GM21528 (cell line): Measurements from ENCODE around the gene PRKD1.

Experiments used
- ATAC-seq: cut with Tn5 transposase; IDR thresholded peaks from one replicate; pipeline ENCODE4 v1.9.1; 2021; ENCODE audit warnings: mild to moderate bottlenecking, moderate library complexity; ENCODE audit not compliant: unreplicated experiment, low FRiP score

PRKD1 gene

DNA sequence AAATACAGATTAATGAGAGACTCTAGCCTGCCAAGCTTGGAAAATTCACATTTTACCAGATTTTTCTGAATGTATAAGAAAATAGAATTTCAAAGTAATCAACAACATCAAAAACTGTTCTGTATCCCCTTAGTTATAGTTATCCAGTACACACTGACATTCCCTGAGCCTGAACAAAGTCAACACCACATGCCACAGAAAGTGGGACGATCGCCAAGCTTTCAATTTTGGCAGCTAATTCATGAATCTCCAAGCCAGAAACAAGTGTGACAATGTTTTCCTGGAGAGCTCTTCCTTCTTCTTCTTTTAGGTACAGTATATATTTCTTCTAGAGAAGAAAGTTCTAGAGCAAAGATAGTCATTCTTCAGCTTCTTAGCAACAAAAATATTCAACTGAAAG, 290.2 kb downstream of the PRKD1 start:
- ATAC-seq, result no peak

DNA sequence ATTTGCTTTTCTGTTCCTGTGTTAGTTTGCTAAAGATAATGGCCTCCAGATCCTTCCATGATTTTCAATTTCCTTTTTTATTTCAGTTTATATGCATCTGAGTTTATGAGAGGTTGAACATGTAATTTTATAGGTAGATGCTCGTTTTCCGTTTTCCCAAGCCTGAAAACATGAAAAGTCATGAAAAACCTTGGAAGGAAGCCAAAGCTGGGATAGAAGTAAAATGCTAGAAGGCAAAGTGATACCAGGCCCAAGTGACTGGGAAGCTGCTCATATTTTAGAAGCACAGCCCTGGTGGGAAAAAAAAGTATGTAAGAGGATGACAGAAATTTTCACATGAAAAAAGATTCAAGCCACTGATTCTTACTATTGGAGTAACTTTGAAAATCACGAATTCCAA, 290.8 kb downstream of the PRKD1 start:
- no peak for ATAC-seq

DNA sequence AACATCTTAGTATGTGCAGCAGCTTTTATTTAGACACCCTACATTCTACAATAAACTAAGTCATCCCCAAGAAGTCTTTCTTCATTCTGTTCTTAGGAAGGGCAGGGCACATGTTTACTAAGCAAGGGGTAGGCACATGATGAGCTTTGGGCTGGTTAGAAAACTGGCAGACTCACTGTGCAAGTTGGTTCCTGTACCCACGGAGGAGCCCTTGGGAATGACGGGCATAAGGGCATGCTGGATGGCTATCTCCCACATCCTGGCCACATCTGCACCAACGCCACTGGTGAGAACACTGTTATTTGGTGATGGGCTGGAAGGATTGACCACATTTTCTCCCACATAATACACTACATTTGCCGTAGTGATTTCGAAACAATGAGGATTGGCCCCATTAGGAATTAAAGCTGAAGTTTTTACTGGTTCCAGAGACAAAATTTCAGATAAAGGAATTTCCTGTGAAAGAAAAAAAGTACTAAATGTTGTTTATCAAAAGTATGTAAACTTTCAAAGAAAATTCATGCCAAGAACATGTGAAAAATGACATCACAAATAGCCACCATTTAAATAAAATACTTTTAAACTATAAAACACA, 297.0 kb downstream of the PRKD1 start:
- no peak for ATAC-seq

DNA sequence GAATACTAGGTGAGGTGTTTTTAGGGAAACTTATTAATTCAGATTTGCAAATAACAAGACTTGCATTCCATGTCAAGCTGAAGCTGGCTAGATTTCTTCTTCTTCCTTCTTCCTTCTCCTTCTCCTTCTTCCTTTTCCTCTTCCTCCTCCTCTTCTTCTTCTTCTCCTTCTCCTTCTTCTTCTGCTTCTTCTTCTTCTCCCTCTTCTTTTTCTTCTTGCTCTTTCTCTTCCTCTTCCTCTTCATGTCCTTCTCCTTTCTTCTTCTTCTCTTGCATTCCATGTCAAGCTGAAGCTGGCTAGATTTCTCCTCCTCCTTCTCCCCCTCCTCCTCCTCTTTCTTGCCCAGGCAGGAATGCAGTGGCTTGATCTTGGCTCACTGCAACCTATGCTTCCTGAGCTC, 297.8 kb downstream of the PRKD1 start:
- ATAC-seq, result no peak

DNA sequence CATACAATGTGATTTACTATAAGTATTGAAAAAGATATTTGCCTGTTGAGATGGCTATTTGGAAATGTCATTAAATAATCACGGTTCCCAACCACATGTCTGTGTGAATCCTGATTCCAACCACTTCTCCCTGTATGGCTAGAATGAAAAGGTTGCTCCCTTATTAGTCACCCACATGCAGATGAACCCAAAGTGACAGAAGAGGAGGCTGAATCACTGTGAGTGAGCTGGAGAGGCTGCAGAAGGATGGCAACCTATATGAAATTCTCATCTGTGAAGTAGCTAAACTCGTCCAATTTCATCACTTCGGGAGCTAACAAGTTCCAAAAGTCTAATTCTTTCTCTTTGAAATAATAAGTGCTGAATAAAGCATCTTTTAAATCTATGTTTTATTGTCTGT, 300.5 kb downstream of the PRKD1 start:
- ATAC-seq, result no peak

DNA sequence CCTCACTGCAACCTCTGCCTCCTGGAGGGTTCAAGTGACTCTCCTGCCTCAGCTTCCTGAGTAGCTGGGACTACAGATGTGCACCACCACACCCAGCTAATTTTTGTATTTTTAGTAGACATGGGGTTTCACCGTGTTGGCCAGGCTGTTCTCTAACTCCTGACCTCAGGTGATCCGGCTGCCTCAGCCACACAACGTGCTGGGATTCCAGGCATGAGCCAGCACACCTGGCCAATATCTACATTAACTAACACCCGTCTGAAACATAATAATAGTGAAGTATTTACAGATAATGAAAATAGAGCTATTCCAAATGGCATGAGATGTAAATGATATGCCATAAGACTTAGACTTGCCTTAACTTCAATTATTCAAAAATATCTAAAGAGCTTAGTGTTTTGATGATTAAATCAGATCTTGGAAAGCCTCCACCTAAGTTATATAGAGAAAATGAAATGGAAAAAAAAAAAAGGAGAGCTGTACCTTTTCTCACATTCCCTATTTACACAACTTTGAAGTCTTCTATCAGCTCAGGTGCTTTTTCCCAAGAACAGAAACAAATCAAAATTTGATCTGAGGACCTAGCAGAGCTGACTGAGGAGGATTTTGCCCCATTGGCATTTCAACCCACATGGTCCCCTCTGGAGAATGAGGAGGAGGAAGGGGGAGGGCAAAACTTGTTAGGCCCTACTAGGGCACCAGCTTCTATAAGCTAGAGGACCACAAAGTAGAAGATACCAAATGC, 309.2 kb downstream of the PRKD1 start:
- ATAC-seq, result no peak

DNA sequence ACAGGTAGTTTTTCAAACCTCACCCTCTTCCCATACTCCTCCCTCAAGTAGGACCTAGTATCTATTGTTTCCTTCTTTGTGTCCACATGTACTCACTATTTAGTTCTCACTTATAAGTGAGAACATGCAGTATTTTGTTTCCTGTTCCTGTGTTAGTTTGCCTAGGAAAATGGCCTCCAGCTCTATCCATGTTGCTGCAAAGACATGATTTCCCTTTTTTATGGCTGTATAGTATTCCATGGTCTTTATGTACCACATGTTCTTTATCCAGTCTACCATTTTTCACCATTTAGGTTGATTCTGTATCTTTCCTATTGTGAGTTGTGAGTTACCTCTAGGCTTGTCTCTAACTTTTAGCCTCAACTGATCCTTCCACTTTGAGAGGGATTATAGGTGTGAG, 310.7 kb downstream of the PRKD1 start:
- no peak for ATAC-seq

DNA sequence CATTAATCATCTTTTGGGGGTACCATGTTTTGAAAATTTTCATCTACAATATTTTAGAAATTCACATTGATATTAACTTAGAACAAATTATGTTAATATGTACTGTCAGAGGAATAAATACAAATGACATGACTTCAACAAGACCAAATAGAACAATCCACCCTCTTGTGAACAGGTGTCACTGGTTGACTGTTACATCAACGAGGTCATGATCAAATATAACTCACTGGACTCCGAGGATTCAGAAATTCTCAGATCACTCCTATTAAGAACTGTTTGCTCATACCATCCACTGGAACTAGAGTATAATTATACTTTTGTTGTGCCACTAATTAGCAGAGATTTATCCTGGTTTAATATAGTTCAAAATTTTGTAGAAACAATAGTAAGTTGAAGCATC, 318.8 kb downstream of the PRKD1 start:
- no peak for ATAC-seq

DNA sequence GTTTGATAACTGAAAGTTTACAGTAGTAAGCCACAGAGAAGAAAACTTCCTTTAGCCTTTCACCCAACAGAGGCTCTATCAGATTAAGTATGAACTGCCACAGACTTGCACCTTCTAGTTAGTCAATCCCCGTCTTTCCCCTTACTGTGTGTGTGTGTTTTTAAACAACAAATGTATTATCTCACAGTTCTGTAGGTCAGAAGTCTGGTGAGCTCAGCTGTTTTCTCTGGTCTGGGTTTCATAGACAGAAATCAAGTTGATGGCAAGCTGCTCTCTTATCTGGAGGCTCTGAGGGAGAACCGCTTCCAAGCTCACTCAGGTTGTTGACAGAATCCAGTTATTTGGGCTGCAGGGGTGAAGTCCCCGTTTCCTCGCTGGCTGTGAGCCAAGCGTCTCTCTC, 320.5 kb downstream of the PRKD1 start:
- ATAC-seq, result no peak

DNA sequence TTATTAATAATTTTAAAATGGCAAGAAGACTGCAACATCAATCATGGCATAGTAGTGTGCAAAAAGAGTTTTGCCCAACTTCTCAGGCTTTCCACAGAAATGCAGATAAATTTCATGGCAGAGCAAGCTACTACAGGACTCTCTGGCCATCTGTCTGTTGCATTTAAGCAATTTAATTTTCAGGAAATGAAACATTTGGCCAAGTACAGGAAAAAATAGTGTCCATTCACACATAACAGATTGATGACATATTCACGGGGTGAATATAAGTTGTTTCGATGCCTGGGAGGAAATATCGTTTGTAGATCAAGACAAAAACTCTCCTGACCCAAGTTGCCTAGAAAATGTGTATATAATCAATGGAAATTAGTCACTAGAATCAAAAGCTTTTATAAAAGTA, 324.0 kb downstream of the PRKD1 start:
- no peak for ATAC-seq

DNA sequence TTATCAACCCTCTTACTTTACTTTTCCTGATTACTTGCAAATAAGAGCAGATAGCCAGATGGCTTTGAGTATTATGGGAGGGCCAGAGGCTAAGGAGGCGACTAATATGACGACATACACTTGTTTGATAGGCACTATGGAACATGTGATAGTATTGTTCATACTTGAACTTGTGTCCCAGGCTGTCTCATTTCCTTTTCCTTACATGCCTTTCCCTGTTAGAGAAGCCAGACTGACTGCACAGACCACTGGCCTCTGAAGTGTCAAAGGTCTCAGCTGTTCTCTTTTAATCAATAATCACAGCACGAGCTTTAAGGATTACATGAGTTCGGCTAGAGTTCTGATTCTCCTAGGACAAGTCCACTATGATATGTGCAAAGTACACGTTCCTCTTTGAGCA, 326.0 kb downstream of the PRKD1 start:
- no peak for ATAC-seq

DNA sequence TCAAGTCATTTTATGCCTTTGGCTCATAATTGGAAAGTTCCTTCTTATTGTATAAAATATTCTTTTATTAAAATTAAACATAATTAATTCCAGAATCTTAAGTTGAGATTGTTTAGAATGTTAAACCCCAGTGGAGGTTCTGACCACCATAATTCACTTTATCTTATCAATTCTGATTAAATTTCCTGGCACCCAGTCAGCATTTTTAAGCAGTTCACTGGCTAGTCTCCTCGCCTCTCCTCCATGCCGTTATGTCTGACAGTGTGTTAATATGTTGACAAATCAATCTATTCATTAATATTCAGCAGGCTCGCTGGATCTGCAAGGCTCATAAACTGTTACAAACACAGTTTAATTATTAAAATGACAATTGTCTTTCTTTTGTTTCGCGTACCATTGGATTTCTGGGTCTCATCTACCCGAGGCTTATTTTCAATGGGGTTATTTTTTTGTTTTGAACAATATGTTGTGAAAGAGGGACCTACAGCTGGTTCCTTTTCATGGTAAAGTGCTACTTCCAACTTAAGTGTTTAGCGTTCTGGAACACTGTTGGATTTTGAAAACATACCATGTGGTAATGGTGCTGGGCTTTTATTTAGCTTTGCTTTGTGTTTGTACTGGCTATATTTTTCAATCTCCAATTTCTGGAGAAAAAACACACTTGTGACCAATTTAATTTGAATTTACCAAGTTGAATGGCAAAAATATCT, 339.7 kb downstream of the PRKD1 start:
- no peak for ATAC-seq

DNA sequence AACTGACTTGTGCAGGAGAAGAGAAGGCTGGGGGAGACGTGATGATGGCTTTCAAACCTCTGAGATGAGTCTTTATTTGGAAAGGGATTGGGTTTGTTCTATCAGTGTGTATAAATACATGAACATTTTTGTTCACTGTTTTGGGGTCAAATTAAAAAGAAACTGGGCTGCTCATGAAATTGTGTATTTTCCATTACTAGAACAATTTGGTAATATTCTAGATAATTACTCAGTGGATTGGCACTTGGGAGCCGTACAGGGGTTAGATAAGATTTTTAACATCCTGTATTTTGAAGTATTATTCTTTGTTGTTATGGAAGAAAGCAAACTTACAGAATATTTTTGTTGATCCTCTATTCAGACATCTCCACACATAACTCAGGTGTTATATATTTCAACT, 340.6 kb downstream of the PRKD1 start:
- ATAC-seq, result no peak

DNA sequence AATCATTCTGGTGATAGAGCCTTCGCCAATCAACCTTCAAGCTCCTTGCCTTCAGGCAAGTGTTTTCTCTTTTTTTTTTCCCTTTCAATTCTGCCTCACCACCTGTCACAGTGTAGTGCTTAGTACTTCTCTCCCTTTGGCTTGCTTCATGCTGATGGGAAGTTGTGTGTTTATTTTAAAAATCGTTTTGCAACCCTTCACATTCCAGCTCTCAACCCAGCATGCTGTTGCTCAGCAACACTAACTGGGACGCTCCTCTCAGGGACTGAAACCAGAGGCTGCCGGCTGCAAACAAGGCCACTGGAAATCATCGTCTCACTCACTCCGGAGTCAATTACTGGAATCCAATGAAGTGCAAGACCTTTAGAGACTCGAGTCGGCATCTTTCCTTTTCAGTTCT, 342.7 kb downstream of the PRKD1 start:
- ATAC-seq, result no peak

DNA sequence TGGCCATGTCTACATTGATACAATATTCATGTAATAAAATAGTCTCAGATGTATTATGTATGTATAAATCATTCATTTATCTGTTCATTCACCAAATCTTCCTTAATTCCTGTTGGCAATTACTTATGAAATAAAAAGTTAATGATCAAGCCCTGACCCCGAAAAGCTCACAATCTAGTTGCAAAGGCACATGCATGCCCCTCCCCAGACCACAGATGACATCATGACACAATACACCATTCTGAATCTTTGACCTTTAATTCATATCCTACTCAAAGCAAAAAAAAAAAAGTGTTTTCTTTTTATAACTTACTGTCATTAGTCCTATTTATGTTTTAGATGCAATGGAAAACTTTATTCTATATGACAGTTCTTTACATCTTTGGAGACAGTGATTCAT, 346.9 kb downstream of the PRKD1 start:
- ATAC-seq, result no peak

DNA sequence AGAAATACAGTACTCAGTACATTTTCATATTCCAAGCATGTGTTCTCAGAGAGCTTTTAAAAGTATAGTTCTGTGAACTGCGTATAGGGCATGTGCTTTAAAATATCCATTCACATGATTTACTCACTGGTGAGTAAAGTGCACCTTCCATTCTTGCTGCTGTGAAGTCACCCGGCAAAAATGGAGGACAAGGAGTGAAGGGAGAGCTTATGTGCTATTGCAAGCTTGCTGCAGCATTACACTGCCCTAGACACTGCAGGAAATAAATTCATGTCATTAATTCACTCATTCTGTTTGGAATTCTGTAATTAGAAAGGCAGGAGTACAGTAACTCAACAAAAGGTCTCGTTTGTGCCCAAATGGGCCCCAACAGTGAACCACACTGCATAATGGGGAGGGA, 347.8 kb downstream of the PRKD1 start:
- ATAC-seq, result no peak

DNA sequence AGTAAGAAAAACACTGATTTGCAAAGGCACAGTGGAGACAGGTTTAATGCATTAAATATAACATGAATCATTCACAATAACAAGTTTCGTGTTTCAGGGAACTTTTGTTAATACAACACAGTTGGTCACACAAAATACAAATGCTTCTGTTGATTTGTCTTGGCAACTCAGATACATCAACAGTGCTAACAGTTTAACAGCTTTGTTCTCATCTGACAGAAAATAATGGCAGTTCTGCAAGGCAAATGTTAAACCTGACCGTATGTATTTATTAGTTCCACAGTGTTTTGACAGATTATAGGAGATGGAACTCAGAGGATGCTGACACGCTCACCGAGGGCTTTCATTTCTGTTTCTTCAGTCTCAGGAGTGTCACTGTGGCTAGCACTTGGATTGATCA, 350.7 kb downstream of the PRKD1 start:
- ATAC-seq, result no peak

DNA sequence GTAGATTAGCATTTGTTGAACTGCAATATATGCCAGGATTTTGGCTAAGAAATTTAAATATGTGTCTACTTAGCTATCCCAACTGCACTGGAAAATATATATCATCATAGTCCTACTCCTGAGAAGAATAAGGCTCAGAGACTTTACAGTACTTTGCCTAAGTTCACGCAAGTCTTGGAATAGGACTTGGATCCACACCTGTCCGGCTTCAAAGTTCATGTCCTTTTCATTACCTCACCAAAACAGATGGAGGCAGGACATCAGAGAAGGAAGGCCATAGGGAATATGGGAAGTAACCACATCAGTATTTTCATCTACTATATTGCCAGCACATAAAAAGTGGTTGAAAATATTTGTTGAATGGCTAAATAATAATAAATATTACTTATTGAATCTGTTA, 358.5 kb downstream of the PRKD1 start:
- ATAC-seq, result no peak

DNA sequence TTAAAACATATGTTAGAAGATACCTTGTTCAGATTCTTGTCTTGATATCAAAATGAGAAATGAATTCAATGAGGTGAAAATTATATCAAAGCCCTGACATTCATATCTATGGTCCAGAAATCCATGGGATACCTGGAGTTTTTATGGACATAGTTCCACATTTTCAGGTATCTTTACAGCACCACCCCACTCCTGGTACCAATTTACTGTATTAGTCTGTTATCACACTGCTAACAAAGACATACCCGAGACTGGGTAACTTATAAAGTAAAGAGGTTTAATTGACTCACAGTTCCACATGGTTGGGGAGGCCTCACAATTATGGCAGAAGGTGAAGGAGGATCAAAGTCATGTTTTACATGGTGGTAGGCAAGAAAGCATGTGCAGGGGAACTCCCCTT, 361.5 kb downstream of the PRKD1 start:
- no peak for ATAC-seq

DNA sequence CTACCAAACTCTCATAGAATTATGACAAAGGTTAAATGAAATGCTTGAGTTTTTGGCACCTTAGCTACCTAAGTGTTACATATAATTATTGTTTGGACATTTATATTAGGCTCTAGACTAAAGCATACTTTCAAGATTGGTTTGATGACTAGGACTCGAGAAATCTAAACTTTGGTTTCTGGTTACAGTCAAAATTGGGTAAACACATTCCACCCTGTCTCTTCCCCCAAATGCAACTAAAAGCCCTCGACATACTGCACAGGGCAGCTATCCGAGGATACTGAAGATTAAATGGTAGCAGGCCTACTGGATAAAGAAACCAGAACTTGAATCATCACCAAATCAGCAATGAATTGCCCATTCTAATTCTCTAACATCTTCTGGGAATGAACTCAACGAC, 369.1 kb downstream of the PRKD1 start:
- ATAC-seq, result no peak

DNA sequence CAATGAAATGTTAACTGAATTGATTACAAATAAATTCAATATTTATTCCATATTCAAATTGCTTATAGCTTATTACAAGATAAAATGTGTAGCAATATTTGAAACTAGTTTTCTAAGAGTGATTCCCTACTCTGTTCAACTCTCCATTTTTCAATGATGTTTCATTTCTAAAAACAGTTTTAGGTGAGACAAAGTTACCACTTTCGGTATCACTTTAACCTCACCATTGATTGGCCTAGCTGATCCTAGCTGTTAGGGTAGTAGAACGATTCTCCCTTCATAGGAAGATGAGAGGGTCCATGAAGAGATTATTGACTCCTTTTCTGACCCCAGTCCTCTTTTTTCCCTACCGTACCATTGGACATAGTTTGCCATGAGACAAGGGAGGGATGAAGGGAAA, 373.3 kb downstream of the PRKD1 start:
- no peak for ATAC-seq

DNA sequence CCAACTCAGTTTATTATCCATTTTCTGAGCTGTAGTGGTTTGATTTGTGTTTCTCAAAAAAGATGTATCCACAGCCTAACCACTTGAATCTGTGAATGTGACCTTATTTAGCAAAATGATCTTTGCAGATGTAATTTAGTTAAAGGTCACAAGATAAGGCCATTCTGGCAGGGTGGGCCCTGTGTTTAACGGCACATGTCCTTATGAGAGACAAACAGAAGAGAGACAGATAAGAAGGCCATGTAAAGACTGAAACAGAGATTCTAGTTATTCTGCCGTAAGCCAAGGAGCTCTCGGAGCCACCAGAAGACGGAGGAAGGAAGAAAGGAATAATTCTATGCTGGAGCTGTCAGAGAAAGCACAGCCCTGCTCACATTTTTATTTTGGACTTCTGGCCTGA, 374.2 kb downstream of the PRKD1 start:
- no peak for ATAC-seq
